ENCODE data around the gene NCCRP1.

The NCCRP1 gene, protein sequence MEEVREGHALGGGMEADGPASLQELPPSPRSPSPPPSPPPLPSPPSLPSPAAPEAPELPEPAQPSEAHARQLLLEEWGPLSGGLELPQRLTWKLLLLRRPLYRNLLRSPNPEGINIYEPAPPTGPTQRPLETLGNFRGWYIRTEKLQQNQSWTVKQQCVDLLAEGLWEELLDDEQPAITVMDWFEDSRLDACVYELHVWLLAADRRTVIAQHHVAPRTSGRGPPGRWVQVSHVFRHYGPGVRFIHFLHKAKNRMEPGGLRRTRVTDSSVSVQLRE

DNA sequence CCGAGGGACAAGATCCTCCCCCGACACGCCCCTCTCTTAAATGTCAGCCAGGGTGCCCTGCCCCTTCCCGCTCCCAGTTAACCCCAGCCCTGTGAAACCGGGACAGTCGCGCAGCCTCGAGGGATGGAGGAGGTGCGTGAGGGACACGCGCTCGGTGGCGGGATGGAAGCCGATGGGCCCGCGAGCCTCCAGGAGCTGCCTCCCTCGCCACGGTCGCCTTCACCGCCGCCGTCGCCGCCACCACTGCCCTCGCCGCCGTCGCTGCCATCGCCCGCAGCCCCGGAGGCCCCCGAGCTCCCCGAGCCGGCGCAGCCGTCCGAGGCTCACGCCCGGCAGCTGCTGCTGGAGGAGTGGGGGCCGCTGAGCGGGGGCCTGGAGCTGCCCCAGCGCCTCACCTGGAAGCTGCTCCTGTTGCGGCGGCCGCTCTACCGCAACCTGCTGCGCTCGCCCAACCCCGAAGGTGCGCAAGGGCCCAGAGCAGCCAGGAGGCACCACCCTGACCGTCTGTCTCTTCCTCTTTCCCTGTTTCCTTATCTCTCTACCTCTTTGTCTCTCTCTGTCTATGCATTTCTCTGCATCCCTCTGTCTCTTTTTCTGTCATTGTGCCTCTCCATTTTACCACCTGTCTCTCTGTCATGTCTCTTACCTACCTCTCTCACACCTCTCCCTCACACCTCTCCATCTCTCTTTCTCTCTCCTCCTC lies at the start of gene NCCRP1:
TSS of gene NCCRP1 (plus strand) at position 105 of the 703 bp plus-strand sequence. CDS start at position 124, 19 bp downstream.
- no peak within 1 kb of the TSS for H3K27ac ChIP-seq
- TF ChIP-seq ZFX (IDR thresholded peaks at IDR 0.05; ENCODE audit: borderline replicate concordance) = no peak
- TF ChIP-seq, protein P1, sequence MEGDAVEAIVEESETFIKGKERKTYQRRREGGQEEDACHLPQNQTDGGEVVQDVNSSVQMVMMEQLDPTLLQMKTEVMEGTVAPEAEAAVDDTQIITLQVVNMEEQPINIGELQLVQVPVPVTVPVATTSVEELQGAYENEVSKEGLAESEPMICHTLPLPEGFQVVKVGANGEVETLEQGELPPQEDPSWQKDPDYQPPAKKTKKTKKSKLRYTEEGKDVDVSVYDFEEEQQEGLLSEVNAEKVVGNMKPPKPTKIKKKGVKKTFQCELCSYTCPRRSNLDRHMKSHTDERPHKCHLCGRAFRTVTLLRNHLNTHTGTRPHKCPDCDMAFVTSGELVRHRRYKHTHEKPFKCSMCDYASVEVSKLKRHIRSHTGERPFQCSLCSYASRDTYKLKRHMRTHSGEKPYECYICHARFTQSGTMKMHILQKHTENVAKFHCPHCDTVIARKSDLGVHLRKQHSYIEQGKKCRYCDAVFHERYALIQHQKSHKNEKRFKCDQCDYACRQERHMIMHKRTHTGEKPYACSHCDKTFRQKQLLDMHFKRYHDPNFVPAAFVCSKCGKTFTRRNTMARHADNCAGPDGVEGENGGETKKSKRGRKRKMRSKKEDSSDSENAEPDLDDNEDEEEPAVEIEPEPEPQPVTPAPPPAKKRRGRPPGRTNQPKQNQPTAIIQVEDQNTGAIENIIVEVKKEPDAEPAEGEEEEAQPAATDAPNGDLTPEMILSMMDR (IDR thresholded peaks at IDR 0.05) = no peak

DNA sequence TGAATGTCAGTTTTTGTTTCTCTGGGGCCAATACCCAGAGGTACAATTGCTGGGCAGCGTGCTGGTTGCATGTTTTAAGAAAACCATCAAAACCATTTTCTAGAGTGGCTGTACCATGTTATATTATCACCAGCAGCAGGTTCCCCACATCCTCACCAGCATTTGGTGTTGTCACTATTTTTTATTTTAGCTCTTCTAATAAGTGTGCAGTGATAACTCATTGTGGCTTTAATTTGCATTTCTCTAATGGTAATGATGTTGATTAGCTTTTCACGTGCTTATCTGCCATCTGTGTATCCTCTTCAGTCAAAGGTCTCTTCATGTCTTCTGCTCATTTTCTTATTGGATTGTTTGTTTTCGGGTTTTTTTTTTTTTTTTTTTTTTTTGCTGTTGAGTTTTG lies 49.3 kb upstream of the NCCRP1 start:
- H3K27ac ChIP-seq = no peak overlapping the region
- TF ChIP-seq, protein P1 (IDR thresholded peaks at IDR 0.05) = no peak
- TF ChIP-seq ZFX (IDR thresholded peaks at IDR 0.05; ENCODE audit: borderline replicate concordance) = no peak

DNA sequence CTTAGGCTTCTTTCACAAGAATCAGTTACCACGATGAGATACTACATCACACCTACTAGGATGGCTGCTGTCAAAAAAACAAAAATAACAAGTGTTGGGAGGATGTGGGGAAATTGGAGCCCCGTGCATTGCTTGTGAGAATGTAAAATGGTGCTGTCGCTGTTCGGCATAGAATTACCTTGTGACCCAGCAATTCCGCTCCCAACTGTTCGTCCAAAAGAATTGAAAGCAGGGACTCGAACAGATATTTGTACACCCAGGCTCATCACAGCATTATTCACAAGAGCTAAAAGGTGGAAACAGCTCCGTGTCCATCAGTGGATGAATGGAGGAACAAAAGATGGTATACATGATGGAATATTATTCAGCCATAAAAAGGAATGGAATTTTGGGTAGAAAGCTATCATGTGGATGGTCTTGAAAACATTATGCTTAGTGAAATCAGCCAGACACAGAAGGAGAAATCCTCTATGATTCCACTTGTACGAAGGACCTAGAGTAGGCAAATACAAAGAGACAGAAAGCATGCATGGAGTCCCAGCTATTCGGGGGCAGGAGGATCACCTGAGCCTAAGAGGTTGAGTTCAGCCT lies 47.7 kb upstream of the NCCRP1 start:
- TF ChIP-seq, protein P1 (IDR thresholded peaks at IDR 0.05) = no peak
- TF ChIP-seq ZFX (IDR thresholded peaks at IDR 0.05; ENCODE audit: borderline replicate concordance) = no peak
- no peak overlapping the region for H3K27ac ChIP-seq

- no peak overlapping the region for H3K27ac ChIP-seq
- no peak for TF ChIP-seq ZFX (IDR thresholded peaks at IDR 0.05; ENCODE audit: borderline replicate concordance)
These were observed 46.5 kb upstream of the NCCRP1 start for GRCh38 chr19:39150235-39150634.

DNA sequence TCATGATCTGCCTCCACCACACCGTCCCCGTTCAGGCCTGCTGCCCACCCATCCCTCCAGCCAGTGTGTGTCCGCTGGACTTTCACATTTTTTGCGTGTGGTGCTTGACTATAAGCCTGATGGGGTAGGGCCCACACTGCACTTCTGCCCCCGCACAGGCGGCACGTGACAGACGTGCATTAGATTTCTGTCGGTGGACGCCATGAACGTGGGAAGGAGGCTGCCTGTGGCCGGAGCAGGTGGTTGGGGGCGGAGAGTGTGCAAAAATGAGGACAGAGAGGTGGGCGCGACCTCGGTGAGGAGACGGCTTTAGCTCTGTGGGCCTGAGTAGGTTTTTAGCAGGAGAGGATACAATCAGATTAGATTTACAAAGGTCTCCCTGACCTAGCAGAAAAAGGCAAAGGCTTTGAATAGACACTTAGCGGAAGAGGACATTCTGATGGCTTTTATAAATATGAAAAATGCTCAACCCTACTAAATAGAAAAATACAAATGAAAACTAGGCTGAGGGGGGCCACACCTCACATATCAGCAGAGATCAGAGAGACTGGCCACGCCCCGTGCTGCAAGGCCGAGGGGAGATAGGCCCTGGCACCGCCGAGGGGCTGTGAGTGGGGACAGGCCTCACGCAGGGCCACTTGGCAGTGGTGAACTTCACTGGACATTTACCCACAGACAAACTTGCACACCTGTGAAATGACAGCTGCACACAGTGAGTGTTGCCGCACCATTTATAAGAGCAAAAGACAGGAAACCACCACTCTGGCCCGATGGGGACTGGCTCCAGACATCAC lies 45.8 kb upstream of the NCCRP1 start:
- no peak overlapping the region for H3K27ac ChIP-seq
- TF ChIP-seq, protein P1 (IDR thresholded peaks at IDR 0.05) = no peak

GRCh38 chr19:39152066-39152465 lies 44.7 kb upstream of the NCCRP1 start:
- no peak for TF ChIP-seq ZFX (IDR thresholded peaks at IDR 0.05; ENCODE audit: borderline replicate concordance)
- TF ChIP-seq, protein P1 (IDR thresholded peaks at IDR 0.05) = no peak
- H3K27ac ChIP-seq = peak overlapping the region; percentile 97

- peak overlapping the region; percentile 97 for H3K27ac ChIP-seq
These were observed 42.6 kb upstream of the NCCRP1 start for GRCh38 chr19:39154100-39154628.

More at GRCh38 chr19:39154100-39154628, 42.6 kb upstream of the NCCRP1 start:
- no peak for TF ChIP-seq ZFX (IDR thresholded peaks at IDR 0.05; ENCODE audit: borderline replicate concordance)
- TF ChIP-seq, protein P1 (IDR thresholded peaks at IDR 0.05) = no peak

Measured in 22Rv1 (cell line).